ENCODE data around the gene UQCR11.
A peak's percentile ranks its signal among the peaks of the same experiment; 100 is the strongest.

Gene UQCR11

DNA sequence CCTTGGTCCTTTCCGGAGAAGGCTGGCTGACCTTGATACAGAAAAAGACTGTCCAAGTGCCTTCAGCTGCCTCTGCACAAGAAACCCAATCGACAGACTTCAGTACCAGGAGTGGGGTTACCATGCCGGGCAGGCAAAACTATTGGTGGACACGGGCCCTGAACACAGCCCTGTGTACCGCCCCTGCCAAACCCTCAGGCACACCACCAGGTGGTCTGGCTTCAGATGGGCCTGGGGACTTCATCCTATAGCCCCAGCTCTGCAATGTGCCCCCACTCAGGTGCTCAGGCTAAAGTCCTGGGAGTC lies 29.6 kb upstream of the UQCR11 start:
- no peak for DNase-seq (ENCODE audit: low spot score)

DNA sequence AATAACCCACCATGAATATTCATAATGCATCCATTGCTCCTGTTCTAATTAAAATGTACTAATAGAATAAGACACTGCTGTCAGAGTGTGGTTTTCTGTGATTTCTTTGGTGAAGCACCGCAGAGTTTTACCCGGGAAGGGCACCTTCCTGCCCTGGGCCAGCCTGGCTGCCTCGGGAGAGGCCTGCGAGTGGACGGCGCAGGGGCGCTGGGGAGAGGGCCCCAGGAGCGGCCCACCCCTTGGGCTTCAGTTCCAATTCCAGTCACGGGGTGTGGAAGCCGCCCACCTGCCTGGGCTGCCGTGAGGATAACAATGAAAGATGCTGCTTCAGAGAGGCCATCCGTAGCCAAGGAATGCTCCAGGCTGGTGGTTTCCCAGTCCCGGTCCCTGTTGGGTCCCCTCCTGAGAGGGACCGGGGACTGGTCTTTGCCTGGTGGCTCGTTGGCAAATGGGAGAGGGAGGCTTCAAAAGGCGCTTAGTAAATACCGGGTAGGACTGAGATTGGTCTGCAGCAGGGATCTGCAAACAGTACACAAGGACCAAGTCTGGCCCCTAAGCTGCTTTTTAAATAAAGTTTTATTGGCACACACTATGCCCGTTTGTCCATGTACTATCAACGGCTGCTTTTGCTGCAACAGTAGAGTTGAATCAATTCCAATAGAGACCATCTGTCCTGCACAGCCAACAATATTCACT lies 29.1 kb upstream of the UQCR11 start:
- no peak for DNase-seq (ENCODE audit: low spot score)

DNA sequence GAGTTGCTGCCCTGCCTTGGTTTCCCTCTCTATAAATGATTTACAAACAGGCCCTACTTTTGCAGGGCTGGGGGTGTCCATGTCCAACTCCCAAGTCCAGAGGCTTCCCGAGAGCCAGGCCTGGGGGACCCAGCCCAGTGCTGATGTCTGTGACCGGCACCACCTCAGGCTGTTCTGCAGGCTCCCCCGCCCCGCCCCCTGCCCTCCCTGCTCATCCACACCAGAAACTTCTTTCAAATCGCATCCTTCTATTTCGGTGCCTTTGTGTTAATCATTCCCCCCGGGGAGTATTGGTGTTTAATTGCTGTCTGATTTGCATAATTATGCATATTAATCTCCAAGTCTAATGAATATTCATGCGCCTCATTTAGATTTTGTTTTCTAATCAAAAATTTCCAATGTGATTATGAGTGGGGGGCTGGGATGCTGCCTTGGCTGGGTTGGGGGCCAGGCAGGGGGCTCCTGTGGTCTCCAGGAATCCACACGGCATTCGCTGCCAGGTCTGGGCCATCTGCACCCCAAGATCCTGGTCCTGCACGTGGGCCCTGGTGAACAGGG lies 28.1 kb upstream of the UQCR11 start:
- DNase-seq (ENCODE audit: low spot score): no peak

DNA sequence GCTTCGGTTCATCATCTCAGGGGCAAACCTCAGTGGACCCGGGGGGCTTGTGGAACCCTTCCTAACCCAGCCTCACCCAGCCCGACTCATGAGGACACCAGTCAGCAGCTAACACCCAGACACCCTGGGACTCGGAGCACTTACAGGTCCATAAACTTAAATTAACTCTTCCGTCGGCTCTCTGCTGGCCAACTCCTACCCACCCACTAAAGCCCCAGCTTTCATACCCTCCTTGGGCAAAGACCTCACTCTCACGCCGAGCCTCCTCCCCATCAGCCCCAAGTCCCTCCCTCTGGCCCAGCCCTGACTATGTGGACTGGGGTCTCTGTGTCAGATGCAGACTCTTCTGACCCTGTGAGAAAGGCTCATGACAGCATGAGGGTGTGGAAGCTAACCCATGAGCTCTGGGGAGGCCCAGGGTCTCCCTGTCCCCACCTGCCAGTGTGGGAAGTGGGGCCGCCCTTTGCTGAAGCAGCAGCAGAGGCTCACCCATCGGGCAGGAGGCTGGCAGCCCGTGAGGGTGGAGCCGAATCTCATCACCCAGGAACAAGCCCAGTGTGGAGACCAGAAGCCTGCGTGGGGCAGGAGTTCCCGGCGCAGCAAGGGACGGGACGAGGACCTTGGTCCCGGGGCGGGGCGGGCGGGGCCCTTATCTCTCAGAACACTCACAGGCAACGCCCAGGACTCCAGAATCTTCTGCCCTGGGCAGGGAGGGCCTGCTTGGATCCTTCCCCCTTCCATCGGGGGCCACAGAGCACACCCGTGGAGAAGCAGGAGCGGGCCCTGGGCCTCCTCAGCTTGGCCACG lies 27.4 kb upstream of the UQCR11 start:
- DNase-seq (ENCODE audit: low spot score): no peak

DNA sequence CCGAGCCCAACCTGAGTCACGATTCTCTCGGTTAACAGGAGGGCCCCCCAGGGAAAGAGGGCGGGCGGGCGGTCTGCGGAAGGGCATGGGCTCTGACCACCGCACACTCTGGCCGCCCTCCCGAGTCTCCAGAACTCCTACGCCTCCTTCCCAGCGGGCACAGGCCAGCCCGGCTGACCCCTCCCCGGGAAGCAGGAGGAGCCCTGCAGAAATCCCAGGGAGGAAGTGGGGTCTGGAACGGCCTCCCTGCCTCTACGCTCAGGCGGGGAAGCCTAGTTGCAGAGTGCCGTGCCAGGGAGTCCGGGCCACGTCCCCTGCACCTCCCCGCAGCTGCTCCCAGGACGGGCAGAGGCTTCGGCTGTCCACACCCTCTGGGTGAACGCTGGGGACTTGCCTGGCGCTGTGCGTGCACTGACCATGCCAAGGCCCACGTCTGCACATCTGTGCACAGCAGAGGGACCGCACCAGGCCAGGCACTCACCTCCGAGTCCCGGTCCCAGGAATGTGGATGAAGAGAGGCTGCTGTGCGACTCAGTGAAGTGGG lies 26.4 kb upstream of the UQCR11 start:
- DNase-seq (ENCODE audit: low spot score): no peak

DNA sequence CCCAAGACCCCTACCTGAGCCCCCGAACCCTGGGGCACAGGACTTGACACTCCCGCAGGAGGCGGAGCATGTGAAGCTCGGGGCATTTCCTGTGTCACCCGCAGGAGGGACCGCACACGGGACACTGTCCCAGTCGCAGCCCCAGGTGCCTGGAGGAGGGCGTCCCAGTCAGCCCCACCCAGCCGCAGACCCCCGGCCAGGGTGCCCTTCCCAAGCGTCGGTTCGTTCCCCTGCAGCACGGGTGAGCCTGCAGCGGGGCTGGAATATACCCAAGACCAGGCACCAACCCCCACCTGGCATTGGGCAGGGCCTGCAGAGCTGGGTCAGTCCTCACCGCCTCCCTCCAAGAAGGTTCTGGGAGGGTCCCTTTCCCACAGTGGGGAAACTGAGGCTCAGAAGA lies 25.5 kb upstream of the UQCR11 start:
- DNase-seq (ENCODE audit: low spot score): no peak

DNA sequence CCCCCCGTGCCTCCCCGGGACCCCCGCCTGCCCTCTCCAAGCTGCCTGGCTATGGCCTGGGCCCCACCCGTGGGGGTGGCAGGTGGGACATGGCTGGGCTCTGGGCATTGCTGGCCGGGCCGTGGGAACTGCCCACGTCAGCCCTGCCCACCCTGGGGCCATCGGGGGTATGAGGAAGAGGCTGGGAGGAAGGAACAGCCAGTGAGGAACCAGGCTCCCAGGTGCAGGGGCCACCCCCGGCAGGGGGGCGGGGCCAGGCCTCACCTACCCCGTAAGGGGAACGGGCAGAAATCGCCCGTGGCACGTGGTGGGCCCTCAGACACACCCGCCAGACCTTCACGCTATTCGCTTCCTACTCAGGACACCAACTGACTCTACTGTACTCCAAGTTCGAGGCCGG lies 24.8 kb upstream of the UQCR11 start:
- no peak for DNase-seq (ENCODE audit: low spot score)

DNA sequence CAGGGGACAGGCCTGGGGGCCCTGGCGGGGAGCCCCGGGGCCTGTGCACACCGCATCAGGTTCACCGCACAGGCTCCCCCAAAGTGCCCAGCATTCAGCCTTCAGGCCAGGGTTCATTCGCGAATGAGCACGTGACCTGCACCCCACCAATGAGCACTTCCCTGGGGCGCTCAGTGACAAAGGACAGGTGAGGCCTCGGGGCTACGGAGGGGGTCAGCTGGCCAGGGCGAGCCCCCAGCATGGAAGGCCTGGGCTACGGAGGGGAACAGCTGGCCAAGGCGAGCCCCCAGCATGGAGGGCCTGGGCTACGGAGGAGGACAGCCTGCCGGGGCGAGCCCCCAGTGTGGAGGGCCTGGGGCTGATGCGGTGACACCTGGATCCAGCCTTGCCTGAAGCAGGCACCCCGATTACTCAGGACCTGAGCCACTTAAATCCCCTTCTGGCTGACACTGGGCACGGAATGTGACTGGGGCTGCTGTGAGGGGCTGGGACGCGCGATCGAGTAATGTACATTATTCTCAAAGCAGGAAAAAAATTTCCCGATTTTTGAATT lies 24.1 kb upstream of the UQCR11 start:
- no peak for DNase-seq (ENCODE audit: low spot score)

DNA sequence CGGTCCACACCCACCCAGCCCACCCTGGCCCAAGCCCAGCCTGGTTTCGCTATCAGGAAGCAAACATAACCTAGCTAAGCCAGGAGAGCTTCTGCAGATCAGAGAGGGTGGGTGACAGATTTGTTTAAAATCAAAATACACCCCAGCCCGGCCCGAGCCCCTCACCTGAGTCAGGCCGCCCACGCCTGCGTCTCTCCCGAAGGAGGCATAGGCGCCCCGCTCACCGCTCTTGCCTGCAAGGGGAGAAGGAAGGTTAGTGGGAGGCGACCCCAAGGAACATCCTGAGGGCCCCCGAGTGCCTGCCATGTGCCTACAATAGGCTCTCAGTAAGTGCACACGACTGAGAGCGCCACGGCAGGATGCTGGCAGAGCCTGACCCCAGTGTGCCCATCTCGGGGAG lies 21.9 kb upstream of the UQCR11 start:
- no peak for DNase-seq (ENCODE audit: low spot score)

DNA sequence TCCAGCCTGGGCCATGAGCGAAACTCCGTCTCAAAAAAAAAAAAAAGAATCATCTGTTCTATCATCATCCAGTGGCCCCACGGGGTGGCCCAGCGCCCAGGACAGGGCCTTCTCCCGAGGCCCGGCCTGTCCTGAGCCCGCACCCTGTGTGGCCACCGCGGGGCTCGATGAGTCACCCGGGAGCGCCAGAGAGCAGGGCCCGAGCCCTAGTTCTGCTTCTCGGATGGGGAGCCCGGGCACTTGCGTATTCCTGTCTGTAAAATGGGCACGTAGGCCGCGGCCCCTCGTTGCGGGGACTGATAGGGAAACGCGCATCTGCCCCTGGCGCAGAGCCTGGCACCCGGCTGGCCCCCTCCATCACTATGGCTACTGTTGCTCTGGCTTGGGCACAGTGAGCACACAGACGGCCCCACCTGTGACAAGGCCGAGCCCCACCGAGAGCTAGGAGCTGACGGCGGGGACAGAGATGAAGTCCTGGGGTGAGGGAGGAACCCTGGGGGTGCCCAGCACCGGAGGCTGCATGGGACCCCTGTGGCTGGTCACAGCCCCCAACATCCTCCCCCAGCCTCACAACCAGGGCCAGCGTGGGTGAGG lies 21.3 kb upstream of the UQCR11 start:
- no peak for DNase-seq (ENCODE audit: low spot score)

DNA sequence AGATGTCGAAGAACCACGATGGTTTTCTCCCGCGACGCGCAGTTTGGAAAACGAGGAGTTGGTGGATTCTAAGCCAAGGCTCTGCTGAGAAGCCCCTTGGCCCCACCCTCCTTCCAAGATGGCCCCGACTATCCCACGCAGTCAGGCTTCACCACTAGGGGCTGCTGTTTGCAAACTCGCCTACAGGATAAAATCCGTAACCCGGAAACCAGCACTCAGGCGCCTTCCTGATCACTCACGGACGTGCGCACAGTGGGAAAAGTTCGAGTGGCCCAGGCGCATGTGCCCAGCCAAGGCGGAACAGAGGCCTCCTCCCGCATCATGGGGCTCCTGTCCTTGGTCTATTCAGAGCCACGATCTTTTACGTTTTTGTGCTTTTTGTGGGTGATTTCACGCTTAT lies 19.2 kb upstream of the UQCR11 start:
- DNase-seq (ENCODE audit: low spot score): peak; percentile 65

DNA sequence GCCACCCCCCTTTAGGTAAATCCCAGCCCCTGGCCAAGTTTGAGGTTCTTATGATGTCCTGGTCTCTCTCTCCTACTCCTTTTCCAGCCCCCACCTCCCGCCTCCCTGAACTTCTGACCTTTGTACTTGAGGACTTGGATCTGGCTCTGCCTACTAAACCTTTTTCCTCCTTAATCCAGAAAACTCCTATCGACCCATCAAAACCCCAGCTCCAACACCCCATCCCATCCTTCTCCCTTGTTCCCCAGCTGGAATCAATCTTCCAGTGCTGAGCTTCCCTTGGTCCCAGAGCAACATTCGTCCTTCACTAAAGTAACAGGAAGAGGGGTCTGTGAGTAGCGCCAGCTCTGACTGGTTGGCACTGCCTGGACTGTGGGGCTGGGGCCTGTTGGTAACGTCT lies 17.3 kb upstream of the UQCR11 start:
- no peak for DNase-seq (ENCODE audit: low spot score)

DNA sequence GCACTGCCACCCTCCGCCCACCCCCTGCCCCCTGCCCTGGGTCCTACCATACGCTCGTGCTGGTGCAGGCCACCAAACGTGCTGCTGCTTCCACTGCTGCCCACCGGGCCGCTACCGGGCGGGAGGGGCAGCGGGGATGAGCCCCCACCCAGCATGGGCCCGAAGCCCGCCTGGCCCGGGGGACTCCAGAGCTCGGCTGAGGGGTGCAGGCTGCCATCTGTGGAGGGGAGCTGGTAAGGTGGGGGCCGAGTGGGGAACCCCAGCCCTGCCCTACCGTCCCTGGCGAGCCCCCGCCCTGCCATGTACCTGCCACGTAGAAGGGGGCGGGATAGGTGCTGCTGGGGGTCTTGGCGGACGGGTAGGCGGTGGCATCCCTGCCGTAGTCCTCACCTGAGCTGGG lies 16.7 kb upstream of the UQCR11 start:
- DNase-seq (ENCODE audit: low spot score): no peak

DNA sequence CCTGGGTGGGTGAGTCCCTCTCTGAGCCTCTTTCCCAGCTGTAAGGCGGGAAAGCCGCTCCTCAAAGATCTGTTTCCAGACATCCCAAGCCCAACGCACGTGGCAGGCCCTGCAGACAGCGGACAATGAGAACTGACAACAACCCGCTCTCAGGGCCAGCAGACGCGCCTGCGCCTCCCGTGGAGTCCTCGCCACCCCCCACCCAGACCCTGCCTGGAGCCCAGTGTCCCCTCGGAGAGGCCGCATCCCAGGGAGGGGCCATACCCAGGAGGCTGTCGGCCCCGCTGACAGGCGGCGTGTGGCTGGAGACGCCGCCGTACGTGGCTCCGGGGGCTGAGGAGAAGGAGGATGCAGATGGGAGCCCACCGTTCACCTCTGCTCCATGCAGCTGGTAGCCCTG lies 16.3 kb upstream of the UQCR11 start:
- no peak for DNase-seq (ENCODE audit: low spot score)

DNA sequence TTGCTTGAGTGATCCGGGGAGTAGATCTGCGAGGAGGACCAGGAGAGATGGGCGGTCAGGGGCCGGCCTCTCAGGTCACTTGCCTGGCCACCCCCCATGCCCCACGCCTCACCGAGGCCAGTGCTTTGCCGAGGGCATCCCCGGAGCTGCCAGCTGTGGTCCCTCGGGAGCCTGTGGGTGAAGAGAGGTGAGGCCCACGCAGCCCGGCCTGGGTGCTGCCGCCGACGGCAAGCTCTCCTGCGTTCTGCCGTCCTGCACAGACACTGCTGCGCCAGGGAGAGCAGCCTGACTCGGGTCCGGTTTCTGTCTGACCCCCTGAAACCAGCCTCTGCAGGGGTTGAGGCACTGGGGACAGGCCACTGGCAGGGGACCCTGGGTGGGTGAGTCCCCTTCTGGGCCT lies 15.8 kb upstream of the UQCR11 start:
- no peak for DNase-seq (ENCODE audit: low spot score)

DNA sequence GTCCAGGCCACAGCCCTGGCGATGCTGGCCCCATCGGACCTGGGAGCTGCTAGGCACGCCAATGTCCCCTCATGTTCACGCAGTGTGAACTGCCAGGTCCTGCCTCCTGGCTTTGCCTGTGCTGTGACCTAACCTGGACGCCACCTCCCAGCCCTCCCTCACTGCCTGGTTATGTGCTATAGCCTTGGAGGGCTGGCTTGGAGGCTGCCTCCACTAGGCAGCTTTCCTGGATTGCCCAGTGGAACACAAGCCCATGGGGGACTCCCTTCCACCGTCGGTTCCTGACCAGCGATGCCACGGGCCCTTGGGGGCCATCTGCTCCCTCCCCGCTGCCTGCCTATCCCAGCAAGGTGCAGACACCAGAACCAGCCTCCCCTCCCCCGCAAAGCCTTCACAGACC lies 15.2 kb upstream of the UQCR11 start:
- peak; percentile 7 for DNase-seq (ENCODE audit: low spot score)

DNA sequence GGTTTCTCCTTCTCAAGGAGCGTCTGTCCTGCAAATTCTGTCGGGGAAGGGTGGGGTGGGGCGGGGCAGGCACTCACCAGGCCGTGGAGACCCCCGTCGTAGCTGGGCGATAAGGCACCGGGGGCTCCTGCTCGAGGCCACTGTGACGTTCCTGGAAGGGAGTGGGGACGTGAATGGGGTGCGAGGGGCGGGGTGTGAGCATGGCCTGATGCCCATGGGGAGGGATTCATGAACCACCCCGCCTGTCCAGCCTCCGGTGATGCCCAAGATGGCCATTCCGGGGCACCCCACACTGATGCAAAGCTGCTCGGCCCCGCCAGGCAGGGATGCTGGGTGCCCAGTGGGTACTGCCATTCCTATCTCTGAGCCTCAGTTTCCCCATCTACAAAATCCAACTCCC lies 14.4 kb upstream of the UQCR11 start:
- peak; percentile 8 for DNase-seq (ENCODE audit: low spot score)

DNA sequence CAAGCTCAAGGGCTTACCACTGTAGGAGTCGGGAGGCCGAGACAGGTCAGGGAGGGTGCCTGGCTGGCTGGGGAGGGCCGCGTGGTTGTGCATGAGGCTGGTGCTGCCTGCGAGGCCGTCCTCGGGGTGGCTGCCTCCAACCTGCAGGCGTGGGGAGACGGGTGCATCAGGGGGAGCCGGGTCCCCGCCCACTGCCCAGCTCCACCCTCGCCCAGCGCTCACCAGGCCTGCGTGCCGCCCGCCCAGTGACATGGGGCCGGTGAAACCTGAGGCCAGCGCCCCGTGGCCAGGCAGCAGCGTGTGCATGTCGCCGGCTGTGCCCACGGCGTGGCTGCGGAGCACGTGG lies 13.8 kb upstream of the UQCR11 start:
- DNase-seq (ENCODE audit: low spot score): no peak

DNA sequence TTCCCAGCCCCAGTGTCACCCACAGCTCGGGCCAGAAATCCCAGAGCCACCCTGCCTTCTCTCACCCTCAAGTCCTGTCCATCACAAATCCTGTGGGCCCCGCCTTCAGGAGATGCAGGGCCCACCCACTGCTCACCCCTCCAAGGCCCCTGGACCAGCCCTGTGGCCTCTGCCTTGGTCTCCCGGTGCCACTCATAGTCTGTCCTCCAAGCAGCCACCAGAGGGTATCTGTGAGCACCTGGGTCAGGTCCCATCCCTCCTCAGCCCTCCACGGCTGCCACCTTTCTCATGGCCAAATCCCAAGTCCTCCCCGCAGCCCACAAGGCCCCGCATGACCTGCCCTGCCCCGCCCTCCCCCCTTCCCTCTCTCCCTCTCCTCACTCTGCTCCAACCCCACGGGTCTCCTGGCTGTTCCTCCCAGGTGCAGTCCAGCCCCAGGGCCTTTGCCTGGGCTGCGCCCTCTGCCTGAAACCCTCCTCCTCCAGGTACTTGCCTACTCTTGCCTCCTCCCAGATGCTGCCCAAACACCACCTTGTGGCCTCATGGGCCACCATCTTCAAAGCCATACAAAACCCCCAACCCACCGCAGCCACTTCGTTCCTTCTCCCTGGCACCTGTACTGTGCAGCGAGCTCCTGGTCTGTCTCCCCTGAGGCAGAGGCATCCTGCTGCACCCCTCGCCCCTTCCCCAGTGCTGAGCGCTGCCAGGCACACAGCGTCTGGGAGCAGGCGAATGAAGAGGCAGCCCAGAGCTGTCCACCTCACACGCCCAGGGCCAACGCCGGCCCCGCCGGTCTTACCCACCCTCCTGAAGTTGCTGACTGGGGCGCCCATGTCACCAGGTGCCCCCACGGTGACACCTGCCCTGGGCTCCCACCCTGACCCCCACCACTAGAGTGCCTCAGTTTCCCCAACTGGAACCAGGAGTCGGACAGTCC lies 13.2 kb upstream of the UQCR11 start:
- peak; percentile 54 for DNase-seq (ENCODE audit: low spot score)

DNA sequence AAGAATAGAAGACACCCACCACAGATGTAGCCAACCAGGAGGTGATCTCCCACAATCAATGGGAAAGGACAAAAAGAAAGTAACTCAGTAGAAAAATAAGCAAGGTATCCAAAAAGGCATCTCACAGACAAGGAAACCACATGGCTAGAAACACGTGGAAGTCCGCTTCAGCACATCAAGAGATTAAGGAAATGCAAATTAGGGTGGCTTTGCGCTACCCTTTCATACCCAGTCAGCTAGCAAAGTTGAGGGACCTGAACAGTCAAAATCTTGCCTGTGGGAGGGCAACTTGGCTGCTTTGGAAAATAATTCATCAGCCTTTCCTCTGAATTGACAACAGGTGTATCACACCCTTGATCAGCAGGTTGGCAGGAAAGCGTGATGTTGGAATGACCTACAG lies 11.6 kb upstream of the UQCR11 start:
- DNase-seq (ENCODE audit: low spot score): no peak

DNA sequence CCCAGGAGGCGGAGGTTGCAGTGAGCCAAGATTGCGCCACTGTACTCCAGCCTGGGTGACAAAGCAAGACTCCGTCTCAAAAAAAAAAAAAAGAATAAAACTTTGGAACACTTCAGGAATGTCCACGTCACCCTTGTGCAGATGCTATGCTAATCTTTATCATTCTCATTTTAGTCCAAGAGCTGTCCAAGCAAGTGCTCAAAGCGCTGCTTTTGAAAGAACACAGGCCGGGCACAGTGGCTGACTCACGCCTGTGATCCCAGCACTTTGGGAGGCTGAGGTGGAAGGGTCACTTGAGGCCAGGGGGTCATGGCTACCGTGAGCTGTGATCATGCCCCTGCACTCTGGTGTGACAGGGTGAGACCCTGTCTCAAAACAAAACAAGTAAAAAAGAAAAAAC lies 11.1 kb upstream of the UQCR11 start:
- no peak for DNase-seq (ENCODE audit: low spot score)
